Esophagus muscularis mucosa (tissue), 2 donors: ENCODE data around the gene PPP1R18.

Source experiments
- EP300 ChIP-seq: sonication (generic); formaldehyde crosslinking; IDR thresholded peaks from one replicate; pipeline ENCODE4 v1.6.1; 2017; ENCODE audit warnings: antibody characterized with exemption
- POLR2A ChIP-seq: fragments of 450-650 bp; IDR thresholded peaks from one replicate; pipeline ENCODE4 v1.6.1; 2017; ENCODE audit warnings: antibody characterized with exemption, moderate library complexity, mild to moderate bottlenecking, low read depth

GRCh38 chr6:30690403-30691207 lies 4.2 kb upstream of the PPP1R18 start, which contains the start of gene NRM:
- TF ChIP-seq POLR2A (no peak), EP300 (no peak)
